Measurements from ENCODE around the gene PTPN20.

- no peak for TF ChIP-seq POLR2A (IDR thresholded peaks at IDR 0.05; ENCODE audit: low read length)
- TF ChIP-seq GATA1 (IDR thresholded peaks at IDR 0.05; ENCODE audit: low read depth, low read length), result no peak
These were observed 114.0 kb downstream of the PTPN20 start for GRCh38 chr10:47025253-47025539.

All from erythroblast (primary cell).